PC-3 (cell line): Measurements from ENCODE around the gene SEC23A.

ENCODE experiments used
- CTCF ChIP-seq: fragments of 300-600 bp; sonication (generic); conservative IDR thresholded peaks from 2 replicates; pipeline ENCODE4 v1.5.1; 2017; ENCODE audit warnings: antibody characterized with exemption, low read depth, mild to moderate bottlenecking, low read length
- EZH2phosphoT487 ChIP-seq: fragments of 300-600 bp; sonication (generic); IDR thresholded peaks from 2 replicates; pipeline ENCODE4 v1.6.1; 2018; ENCODE audit warnings: mild to moderate bottlenecking, antibody characterized with exemption, low read length, borderline replicate concordance

GRCh38 chr14:39025250-39025809 is 77.7 kb downstream of the SEC23A start:
- no peak for TF ChIP-seq CTCF
- TF ChIP-seq EZH2phosphoT487, result no peak
